SK-N-SH (cell line): Measurements from ENCODE around the gene PRRG3. TPM values are rescaled to one million over a fixed set of nuclear protein-coding genes. Genes with fewer than 3 reads are reported as not detected.

Experiments
- CTCF ChIA-PET: fragments of 300-600, 350-600 bp; formaldehyde crosslinking; extraction: SDS; loops from one replicate; lab custom pipeline; 2021; lab: Yijun Ruan, JAX
- POLR2A ChIA-PET: fragments of 350-600 bp; sonication (Branson Sonifier 250); formaldehyde crosslinking; extraction: SDS; loops from one replicate; lab custom pipeline; 2020; ENCODE audit warnings: antibody characterized with exemption, inconsistent platforms; lab: Yijun Ruan, JAX
- DNase-seq: peaks from one replicate; pipeline ENCODE4 v3.0.0; 2012
- H2AFZ ChIP-seq: fragments of 200-600 bp; sonication (generic); 2 replicates; pipeline ENCODE4 v1.8.1; 2016; ENCODE audit warnings: antibody characterized with exemption, mild to moderate bottlenecking, low read depth
- H3F3A ChIP-seq: fragments of 200-600 bp; sonication (generic); replicated peaks from 2 replicates; pipeline ENCODE3; 2016; ENCODE audit warnings: antibody characterized with exemption, mild to moderate bottlenecking; ENCODE audit not compliant: insufficient read depth
- H3K27ac ChIP-seq, 2 experiments: fragments of 200-500 bp in 1 of 2; fragments of 200-600 bp in 1 of 2; sonication (Bioruptor generic) in 1 of 2; sonication (generic), shearing (Covaris generic) in 1 of 2; 2 replicates each; pipeline versions ENCODE4 v1.5.1 to v1.6.1; 2014 to 2016; ENCODE audit warnings: low read depth in 2 of 2, inconsistent platforms in 1 of 2, low read length in 1 of 2, mild to moderate bottlenecking in 1 of 2, mixed read lengths in 1 of 2
- H3K27me3 ChIP-seq: fragments of 200-600 bp; sonication (generic), shearing (Covaris generic); 2 replicates; pipeline ENCODE4 v1.6.1; 2016; ENCODE audit warnings: mixed run types; ENCODE audit not compliant: insufficient read depth
- H3K36me3 ChIP-seq, 2 experiments: fragments of 200-500 bp in 1 of 2; fragments of 200-600 bp in 1 of 2; sonication (Bioruptor generic) in 1 of 2; sonication (generic) in 1 of 2; replicated peaks in 1 of 2; 2 replicates each; pipeline versions ENCODE3 to v1.5.1; 2014 to 2016; ENCODE audit warnings: low read length in 1 of 2, mild to moderate bottlenecking in 1 of 2; ENCODE audit not compliant: insufficient read depth in 2 of 2, control insufficient read depth in 1 of 2
- H3K4me1 ChIP-seq, 2 experiments: fragments of 200-500 bp in 1 of 2; fragments of 200-600 bp in 1 of 2; sonication (Bioruptor generic) in 1 of 2; sonication (generic), shearing (Covaris generic) in 1 of 2; 2 replicates each; pipeline versions ENCODE4 v1.5.1 to v1.6.1; 2014 to 2016; ENCODE audit warnings: low read depth in 1 of 2, low read length in 1 of 2, mixed run types in 1 of 2; ENCODE audit not compliant: insufficient read depth in 2 of 2, control insufficient read depth in 1 of 2
- H3K4me2 ChIP-seq: fragments of 200-600 bp; sonication (generic), shearing (Covaris generic); 2 replicates; pipeline ENCODE4 v1.6.1; 2017; ENCODE audit warnings: mixed run types
- H3K4me3 ChIP-seq, 2 experiments: fragments of 200-500 bp in 1 of 2; fragments of 200-600 bp in 1 of 2; sonication (Bioruptor generic) in 1 of 2; sonication (generic), shearing (Covaris generic) in 1 of 2; 2 replicates each; pipeline versions ENCODE4 v1.5.1 to v1.8.1; 2014 to 2016; ENCODE audit warnings: low read depth in 2 of 2, inconsistent platforms in 1 of 2, low read length in 1 of 2, mild to moderate bottlenecking in 1 of 2, mixed read lengths in 1 of 2, moderate library complexity in 1 of 2
- H3K79me2 ChIP-seq: fragments of 200-600 bp; sonication (generic); 2 replicates; pipeline ENCODE4 v1.8.1; 2017; ENCODE audit warnings: mild to moderate bottlenecking; ENCODE audit not compliant: insufficient read depth
- H3K9ac ChIP-seq: fragments of 200-600 bp; sonication (generic); 2 replicates; pipeline ENCODE4 v1.6.1; 2017; ENCODE audit warnings: mixed run types
- H3K9me2 ChIP-seq: fragments of 200-600 bp; sonication (generic); 2 replicates; pipeline ENCODE4 v1.6.1; 2017; ENCODE audit warnings: mixed run types
- H3K9me3 ChIP-seq: fragments of 200-600 bp; sonication (generic); 2 replicates; pipeline ENCODE4 v1.6.1; 2017; ENCODE audit warnings: mixed run types, mild to moderate bottlenecking, moderate library complexity
- H4K20me1 ChIP-seq: fragments of 200-600 bp; sonication (generic); 2 replicates; pipeline ENCODE4 v1.6.1; 2017; ENCODE audit warnings: mild to moderate bottlenecking, mixed run types; ENCODE audit not compliant: insufficient read depth
- ELF1 ChIP-seq: IDR thresholded peaks from 2 replicates; pipeline ENCODE4 v1.4.0; 2012
- EP300 ChIP-seq, 2 experiments: IDR thresholded peaks; 2 replicates each; pipeline versions ENCODE4 v1.4.0 to v1.6.1; 2012; ENCODE audit warnings: borderline replicate concordance in 1 of 2, low read depth in 1 of 2, low read length in 1 of 2
- FOSL2 ChIP-seq: IDR thresholded peaks from 2 replicates; pipeline ENCODE4 v1.4.0; 2012; ENCODE audit warnings: low read depth, mild to moderate bottlenecking, moderate library complexity, borderline replicate concordance
- JUND ChIP-seq: IDR thresholded peaks from 2 replicates; pipeline ENCODE4 v1.4.0; 2012
- MEF2A ChIP-seq: IDR thresholded peaks from 2 replicates; pipeline ENCODE4 v1.4.0; 2012; ENCODE audit warnings: low read depth, borderline replicate concordance
- NFIC ChIP-seq: IDR thresholded peaks from 2 replicates; pipeline ENCODE4 v1.4.0; 2012; ENCODE audit warnings: borderline replicate concordance
- NRF1 ChIP-seq: IDR thresholded peaks from 2 replicates; pipeline ENCODE4 v1.6.1; 2012; ENCODE audit warnings: low read depth, mild to moderate bottlenecking, low read length
- POLR2AphosphoS5 ChIP-seq: IDR thresholded peaks from 2 replicates; pipeline ENCODE4 v1.6.1; 2012; ENCODE audit warnings: low read depth, low read length
- RXRA ChIP-seq: IDR thresholded peaks from 2 replicates; pipeline ENCODE4 v1.4.0; 2012; ENCODE audit warnings: low read depth, mild to moderate bottlenecking, borderline replicate concordance
- SIN3A ChIP-seq: IDR thresholded peaks from 2 replicates; pipeline ENCODE4 v1.6.1; 2012; ENCODE audit warnings: low read depth, mild to moderate bottlenecking, low read length, moderate library complexity, borderline replicate concordance
- SMC3 ChIP-seq: IDR thresholded peaks from 2 replicates; pipeline ENCODE4 v1.6.1; 2012; ENCODE audit warnings: low read depth, low read length, improper control_type of control experiment
- TAF1 ChIP-seq: IDR thresholded peaks from 2 replicates; pipeline ENCODE4 v1.6.1; 2012; ENCODE audit warnings: low read depth, mild to moderate bottlenecking, low read length, moderate library complexity, borderline replicate concordance
- TCF12 ChIP-seq: IDR thresholded peaks from 2 replicates; pipeline ENCODE4 v1.4.0; 2012
- TEAD4 ChIP-seq: IDR thresholded peaks from 2 replicates; pipeline ENCODE4 v1.4.0; 2012; ENCODE audit warnings: mild to moderate bottlenecking, borderline replicate concordance; ENCODE audit not compliant: insufficient read depth
- WGBS: methylation state at CpG from one replicate; pipeline ENCODE4 v1.1.6; 2017; ENCODE audit warnings: low lambda C conversion rate; 5-methylcytosine and 5-hydroxymethylcytosine counted together
- polyA plus RNA-seq, 3 experiments: library from polyadenylated mRNA; depleted of rRNA; stranded (reverse); fragments of >200 nt; gene quantifications; 2 replicates each; pipeline ENCODE4 v1.2.3, GENCODE V29; 2012
- TF ChIP-seq, protein P1 (sequence below): fragments of 150-350 bp; IDR thresholded peaks from 2 replicates; pipeline ENCODE4 v1.6.1; 2017; ENCODE audit warnings: antibody characterized with exemption, low read length, low read depth, borderline replicate concordance
- TF ChIP-seq, protein P2 (sequence below): IDR thresholded peaks from 2 replicates; pipeline ENCODE4 v1.6.1; 2012; ENCODE audit warnings: mild to moderate bottlenecking, low read depth, low read length, moderate library complexity
- TF ChIP-seq, protein P3 (sequence below): IDR thresholded peaks from 2 replicates; pipeline ENCODE4; 2012
- TF ChIP-seq, protein P4 (sequence below): IDR thresholded peaks from 2 replicates; pipeline ENCODE4 v1.4.0; 2012; ENCODE audit warnings: low read depth, borderline replicate concordance
- TF ChIP-seq, protein P5 (sequence below): IDR thresholded peaks from 2 replicates; pipeline ENCODE4 v1.4.0; 2012; ENCODE audit warnings: low read depth, borderline replicate concordance

The PRRG3 gene
- polyA plus RNA-seq, 1 of the 3 experiments (the other 2 are of a cell fraction): not detected

DNA sequence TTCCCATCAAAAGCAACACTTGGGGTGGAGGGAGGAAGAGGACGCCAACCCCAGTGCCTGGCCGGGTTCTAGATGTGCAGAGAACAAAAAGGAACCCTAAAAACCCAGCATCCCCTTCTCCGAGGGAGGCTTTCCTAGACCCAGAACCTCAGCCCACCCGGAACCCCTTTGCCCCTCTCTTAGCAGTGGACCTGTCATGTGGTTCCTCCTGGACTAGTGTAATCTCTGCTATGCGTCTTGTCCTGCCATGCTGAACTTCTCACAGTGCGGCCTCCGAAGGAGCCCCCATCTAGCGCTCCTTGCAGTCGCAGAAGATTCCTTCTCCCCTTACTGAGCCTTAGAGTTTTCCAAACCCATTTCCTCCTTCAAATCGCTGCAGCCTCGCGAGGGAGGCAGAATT is 1.1 kb upstream of the PRRG3 start:
- CTCF ChIA-PET: no interaction called here
- Histone ChIP-seq H3K4me1 (no peaks in the 10 kb centered on the region), H4K20me1 (no peaks in the 10 kb centered on the region), H3K9ac (no peak overlapping the region), H3K9me3 (no peaks in the 10 kb centered on the region), H2AFZ (no peak overlapping the region), H3F3A (no peaks in the 10 kb centered on the region), H3K27me3 (peaks cover 28% of the 10 kb centered on the region; the same call in 1 of the 2 replicates), H3K9me2 (no peaks in the 10 kb centered on the region), H3K4me3 (no peak overlapping the region)
- POLR2A ChIA-PET: no interaction called here
- no peak for TF ChIP-seq MEF2A
- TF ChIP-seq TEAD4: no peak
- TF ChIP-seq, protein P1, sequence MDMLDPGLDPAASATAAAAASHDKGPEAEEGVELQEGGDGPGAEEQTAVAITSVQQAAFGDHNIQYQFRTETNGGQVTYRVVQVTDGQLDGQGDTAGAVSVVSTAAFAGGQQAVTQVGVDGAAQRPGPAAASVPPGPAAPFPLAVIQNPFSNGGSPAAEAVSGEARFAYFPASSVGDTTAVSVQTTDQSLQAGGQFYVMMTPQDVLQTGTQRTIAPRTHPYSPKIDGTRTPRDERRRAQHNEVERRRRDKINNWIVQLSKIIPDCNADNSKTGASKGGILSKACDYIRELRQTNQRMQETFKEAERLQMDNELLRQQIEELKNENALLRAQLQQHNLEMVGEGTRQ: no peak
- no peak for TF ChIP-seq SMC3
- TF ChIP-seq TAF1: no peak
- no peak for TF ChIP-seq FOSL2
- TF ChIP-seq POLR2AphosphoS5: no peak
- no peak for TF ChIP-seq JUND
- TF ChIP-seq, all 33 proteins: peak for 0
- Histone ChIP-seq H3K36me3 (no peaks in the 10 kb centered on the region), H3K4me2 (no peak overlapping the region), H3K27ac (no peak overlapping the region), H3K79me2 (no peaks in the 10 kb centered on the region)
- DNase-seq: no peak
- 36% methylated on average over 10 of the region's 12 CpGs for WGBS

DNA sequence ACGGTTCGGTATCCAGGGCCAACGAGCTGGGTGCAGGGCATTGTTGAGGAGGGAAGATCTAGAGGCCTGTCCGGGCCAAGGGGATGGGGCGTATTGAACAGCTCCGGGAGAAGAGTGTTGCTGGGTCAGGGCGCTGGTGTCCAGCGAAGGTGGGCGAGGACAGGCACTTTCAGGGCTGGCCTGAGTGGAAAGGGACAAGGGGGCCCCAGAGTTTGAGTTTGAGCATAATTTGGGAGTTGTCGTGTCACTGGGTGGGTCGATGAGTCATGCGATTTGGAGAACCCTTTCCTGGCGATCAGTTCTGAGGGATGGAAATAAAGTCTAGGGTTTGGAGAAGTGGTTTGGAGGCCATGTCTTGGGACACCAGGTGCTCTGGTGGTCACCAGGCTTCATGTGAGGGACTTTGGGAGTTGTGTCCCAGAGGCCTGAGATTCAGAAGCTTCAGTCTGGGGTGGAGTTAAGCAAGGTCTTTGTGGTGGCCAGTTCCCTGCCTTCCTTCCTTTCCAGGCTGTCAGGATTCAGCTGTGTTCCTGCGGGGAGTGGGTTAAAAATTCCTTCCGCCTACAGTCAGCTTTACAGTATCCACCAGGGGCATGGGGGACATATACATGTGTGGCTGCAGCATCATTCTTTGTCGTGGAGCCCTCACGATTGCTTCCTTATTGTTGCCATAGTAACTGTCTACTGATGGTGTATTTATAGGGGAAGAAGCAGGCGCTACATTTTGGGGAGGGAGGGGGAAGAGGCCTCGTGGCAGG is 504 bp downstream of the PRRG3 start:
- Histone ChIP-seq H3F3A (no peaks in the 10 kb centered on the region), H3K4me2 (no peak overlapping the region), H3K4me1 (no peaks in the 10 kb centered on the region), H3K9me2 (no peaks in the 10 kb centered on the region), H3K4me3 (no peak overlapping the region), H3K9me3 (no peaks in the 10 kb centered on the region), H3K9ac (no peak overlapping the region), H2AFZ (no peak overlapping the region), H3K27ac (no peak overlapping the region), H4K20me1 (no peaks in the 10 kb centered on the region), H3K36me3 (no peaks in the 10 kb centered on the region), H3K27me3 (peaks cover 28% of the 10 kb centered on the region; the same call in 1 of the 2 replicates), H3K79me2 (no peaks in the 10 kb centered on the region)
- DNase-seq: no peak
- POLR2A ChIA-PET: no interaction called here
- WGBS: 11% methylated on average over 18 of the region's 19 CpGs
- CTCF ChIA-PET: no interaction called here
- no peak for TF ChIP-seq NFIC
- TF ChIP-seq, protein P2, sequence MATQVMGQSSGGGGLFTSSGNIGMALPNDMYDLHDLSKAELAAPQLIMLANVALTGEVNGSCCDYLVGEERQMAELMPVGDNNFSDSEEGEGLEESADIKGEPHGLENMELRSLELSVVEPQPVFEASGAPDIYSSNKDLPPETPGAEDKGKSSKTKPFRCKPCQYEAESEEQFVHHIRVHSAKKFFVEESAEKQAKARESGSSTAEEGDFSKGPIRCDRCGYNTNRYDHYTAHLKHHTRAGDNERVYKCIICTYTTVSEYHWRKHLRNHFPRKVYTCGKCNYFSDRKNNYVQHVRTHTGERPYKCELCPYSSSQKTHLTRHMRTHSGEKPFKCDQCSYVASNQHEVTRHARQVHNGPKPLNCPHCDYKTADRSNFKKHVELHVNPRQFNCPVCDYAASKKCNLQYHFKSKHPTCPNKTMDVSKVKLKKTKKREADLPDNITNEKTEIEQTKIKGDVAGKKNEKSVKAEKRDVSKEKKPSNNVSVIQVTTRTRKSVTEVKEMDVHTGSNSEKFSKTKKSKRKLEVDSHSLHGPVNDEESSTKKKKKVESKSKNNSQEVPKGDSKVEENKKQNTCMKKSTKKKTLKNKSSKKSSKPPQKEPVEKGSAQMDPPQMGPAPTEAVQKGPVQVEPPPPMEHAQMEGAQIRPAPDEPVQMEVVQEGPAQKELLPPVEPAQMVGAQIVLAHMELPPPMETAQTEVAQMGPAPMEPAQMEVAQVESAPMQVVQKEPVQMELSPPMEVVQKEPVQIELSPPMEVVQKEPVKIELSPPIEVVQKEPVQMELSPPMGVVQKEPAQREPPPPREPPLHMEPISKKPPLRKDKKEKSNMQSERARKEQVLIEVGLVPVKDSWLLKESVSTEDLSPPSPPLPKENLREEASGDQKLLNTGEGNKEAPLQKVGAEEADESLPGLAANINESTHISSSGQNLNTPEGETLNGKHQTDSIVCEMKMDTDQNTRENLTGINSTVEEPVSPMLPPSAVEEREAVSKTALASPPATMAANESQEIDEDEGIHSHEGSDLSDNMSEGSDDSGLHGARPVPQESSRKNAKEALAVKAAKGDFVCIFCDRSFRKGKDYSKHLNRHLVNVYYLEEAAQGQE: no peak
- no peak for TF ChIP-seq SIN3A
- TF ChIP-seq TAF1: no peak
- TF ChIP-seq TCF12: no peak
- no peak for TF ChIP-seq JUND
- TF ChIP-seq NRF1: no peak
- TF ChIP-seq, protein P3, sequence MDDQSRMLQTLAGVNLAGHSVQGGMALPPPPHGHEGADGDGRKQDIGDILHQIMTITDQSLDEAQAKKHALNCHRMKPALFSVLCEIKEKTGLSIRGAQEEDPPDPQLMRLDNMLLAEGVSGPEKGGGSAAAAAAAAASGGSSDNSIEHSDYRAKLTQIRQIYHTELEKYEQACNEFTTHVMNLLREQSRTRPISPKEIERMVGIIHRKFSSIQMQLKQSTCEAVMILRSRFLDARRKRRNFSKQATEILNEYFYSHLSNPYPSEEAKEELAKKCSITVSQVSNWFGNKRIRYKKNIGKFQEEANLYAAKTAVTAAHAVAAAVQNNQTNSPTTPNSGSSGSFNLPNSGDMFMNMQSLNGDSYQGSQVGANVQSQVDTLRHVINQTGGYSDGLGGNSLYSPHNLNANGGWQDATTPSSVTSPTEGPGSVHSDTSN: no peak
- no peak for TF ChIP-seq RXRA
- TF ChIP-seq EP300 (IDR thresholded peaks at IDR 0.05; ENCODE audit: borderline replicate concordance in 1 of 2, low read depth in 1 of 2, low read length in 1 of 2): no peak
- TF ChIP-seq ELF1: no peak
- TF ChIP-seq, protein P4, sequence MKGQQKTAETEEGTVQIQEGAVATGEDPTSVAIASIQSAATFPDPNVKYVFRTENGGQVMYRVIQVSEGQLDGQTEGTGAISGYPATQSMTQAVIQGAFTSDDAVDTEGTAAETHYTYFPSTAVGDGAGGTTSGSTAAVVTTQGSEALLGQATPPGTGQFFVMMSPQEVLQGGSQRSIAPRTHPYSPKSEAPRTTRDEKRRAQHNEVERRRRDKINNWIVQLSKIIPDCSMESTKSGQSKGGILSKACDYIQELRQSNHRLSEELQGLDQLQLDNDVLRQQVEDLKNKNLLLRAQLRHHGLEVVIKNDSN: no peak
- TF ChIP-seq, protein P5, sequence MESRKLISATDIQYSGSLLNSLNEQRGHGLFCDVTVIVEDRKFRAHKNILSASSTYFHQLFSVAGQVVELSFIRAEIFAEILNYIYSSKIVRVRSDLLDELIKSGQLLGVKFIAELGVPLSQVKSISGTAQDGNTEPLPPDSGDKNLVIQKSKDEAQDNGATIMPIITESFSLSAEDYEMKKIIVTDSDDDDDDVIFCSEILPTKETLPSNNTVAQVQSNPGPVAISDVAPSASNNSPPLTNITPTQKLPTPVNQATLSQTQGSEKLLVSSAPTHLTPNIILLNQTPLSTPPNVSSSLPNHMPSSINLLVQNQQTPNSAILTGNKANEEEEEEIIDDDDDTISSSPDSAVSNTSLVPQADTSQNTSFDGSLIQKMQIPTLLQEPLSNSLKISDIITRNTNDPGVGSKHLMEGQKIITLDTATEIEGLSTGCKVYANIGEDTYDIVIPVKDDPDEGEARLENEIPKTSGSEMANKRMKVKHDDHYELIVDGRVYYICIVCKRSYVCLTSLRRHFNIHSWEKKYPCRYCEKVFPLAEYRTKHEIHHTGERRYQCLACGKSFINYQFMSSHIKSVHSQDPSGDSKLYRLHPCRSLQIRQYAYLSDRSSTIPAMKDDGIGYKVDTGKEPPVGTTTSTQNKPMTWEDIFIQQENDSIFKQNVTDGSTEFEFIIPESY: no peak
